CD4-positive, alpha-beta T cell treated with Interleukin-10 for 1 hour (primary cell): ENCODE measurements around the gene PDE5A.
A peak's percentile ranks its signal among the peaks of the same experiment; 100 is the strongest.

Experiments used
- DNase-seq: peaks from one replicate; pipeline ENCODE4 v3.0.0-alpha.2; 2020

Gene PDE5A

GRCh38 chr4:119579823-119580222 lies 48.8 kb downstream of the PDE5A start:
- DNase-seq = no peak

GRCh38 chr4:119570401-119570800 lies 58.2 kb downstream of the PDE5A start:
- DNase-seq = no peak

DNA sequence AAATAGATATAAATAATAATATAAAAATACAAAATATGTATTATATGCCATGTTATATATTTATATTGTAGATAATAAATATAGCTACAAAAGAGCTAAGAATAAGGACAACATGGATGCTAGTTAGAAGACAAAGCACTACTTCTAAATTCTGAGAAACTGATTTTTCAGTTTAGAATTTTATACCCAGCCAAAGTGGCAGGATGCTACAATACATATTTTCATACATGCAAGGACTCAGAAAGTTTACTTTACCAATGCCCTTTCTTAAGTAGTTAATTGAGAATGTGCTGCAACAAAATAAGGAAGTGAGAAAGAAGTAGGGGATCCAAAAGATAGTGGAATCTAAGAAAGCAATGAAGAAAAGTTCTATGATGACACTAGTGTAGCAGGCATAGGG lies 64.5 kb downstream of the PDE5A start:
- DNase-seq = no peak

- peak; percentile 7 for DNase-seq
These were observed 69.5 kb downstream of the PDE5A start for GRCh38 chr4:119559044-119559647.

DNA sequence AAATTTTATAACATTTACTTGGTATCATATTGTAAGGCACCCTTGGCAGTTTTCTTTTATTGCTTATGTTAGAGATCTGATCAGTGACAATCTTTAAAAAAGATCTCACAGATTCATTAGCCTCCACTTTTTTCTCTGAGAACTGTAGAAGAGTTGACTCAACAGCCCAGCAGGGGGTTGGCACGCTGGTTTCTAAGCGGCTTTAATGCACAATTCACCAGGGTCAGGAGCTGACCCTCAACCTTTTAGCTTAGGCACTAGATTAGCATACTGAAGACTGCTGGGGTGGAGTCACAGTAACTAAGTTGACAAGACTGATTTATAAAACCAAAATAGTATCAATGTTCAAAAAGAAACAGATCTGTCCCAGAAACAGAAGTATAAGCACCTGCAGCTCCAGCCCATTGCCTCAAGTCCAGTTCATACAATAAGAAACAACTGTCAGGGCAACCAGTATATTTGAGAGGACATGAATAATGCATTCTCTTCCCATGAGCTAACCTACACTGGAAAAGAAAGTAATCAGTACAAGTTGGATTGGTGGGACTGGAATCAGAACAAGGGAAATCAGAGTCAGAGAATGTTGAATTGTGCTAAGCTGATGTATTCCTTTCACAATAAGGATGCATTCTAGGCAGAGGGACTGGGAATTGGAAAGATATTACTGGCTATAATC lies 77.6 kb downstream of the PDE5A start:
- no peak for DNase-seq

GRCh38 chr4:119549639-119550038 lies 79.0 kb downstream of the PDE5A start:
- no peak for DNase-seq

DNA sequence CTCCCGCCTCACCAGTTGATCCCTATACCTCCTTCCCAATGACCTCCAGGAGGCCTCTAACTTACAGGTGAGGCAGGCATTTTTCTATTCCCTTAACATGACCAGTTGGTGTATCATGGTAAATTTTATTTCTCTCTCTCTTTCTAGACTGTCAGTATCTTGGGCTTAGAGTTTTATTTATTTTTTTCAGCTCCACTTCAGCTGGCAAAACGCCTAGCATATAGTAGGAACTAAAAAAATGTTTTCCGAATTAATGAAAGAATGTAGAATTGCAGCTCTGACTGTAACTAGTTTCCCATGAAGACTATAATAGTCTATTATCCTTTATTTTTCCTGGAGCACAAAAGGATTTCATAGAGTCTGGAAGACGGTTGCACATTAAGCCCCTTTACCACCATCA lies 84.8 kb downstream of the PDE5A start:
- DNase-seq = no peak

GRCh38 chr4:119543187-119543586 lies 85.4 kb downstream of the PDE5A start:
- no peak for DNase-seq

DNA sequence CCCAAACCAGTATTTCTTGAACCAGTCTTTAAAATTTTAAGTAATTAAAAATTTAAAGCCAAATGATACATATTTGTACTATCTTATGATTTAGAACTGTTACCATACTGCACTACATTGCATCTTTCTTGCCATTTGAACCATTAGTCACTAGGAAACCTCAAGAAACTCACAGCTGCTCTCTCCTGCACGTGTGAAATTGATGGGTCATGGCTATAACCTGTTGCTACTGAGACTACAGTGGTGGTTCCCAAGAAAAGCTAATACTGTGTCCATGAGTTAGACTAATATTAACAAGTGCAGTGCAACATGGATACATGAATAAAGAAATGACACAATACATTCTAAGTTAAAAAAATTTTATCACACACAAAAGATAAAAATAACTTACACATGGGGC lies 88.4 kb downstream of the PDE5A start:
- no peak for DNase-seq

DNA sequence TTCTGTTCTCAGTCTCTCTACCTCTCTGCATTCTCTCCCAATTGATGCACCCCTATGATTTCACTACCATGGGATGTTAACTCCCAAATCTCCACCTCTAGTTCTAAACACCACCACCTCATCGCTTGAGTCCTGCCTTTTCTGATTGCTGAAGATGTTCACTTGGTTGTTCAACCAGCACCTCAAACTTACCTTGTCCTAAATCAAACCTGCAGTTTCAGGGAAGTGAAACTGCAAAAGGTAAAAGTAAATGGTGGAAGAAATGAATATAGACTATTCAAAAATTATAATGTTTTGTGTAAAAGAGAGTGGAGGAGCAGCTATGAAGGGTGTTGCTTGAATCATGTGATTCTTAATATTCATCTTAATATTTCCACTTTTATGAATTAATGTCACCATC lies 91.0 kb downstream of the PDE5A start:
- no peak for DNase-seq

DNA sequence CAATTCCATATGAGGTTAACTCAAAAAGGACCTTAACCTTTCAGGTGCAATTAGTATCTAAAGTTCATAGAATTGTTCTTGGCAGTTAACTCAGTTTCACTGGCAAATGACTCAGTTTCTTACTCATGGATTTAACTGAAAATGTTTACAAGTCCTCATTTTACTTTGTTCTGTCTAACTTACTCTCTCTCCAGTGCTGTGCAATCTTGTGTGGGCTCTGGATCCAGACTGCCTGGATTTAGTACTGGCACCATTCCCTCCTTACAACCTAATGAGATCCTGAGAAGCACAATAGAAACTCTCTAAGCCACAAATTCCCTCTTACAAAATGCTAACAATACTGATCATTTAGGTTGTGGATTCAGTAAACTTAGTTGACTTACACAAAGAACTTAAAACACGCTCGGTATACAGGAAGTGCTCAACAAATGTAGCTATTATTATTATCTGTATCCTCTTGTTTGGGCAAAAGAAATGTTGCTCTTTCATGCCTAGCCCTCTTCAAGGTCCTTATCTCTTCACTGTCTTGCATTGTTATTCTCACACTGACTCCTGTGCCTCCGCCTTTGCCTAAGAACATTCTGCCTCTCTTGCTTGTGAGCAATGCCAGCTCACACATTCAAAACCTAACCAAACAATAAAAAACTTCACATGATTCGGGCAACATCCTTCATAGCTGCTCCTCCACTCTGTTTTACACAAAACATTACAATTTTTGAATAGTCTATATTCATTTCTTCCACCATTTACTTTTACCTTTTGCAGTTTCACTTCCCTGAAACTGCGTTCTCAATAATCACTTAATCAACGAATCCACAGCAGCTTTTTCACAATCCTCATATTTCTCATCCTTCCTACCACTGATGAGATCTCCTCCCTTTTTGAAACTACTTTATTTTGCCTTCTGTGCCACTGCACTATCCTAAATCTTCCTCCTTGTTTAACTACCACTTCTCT lies 91.8 kb downstream of the PDE5A start:
- DNase-seq = no peak

- DNase-seq = no peak
These were observed 96.3 kb downstream of the PDE5A start for GRCh38 chr4:119532319-119532718.

GRCh38 chr4:119529788-119530187 lies 98.8 kb downstream of the PDE5A start:
- DNase-seq = no peak

- no peak for DNase-seq
These were observed 101.6 kb downstream of the PDE5A start for GRCh38 chr4:119526786-119527550.

- no peak for DNase-seq
These were observed 102.6 kb downstream of the PDE5A start for GRCh38 chr4:119525771-119526712.

- no peak for DNase-seq
These were observed 103.4 kb downstream of the PDE5A start for GRCh38 chr4:119525005-119525749.

GRCh38 chr4:119523399-119523798 lies 105.2 kb downstream of the PDE5A start:
- no peak for DNase-seq

DNA sequence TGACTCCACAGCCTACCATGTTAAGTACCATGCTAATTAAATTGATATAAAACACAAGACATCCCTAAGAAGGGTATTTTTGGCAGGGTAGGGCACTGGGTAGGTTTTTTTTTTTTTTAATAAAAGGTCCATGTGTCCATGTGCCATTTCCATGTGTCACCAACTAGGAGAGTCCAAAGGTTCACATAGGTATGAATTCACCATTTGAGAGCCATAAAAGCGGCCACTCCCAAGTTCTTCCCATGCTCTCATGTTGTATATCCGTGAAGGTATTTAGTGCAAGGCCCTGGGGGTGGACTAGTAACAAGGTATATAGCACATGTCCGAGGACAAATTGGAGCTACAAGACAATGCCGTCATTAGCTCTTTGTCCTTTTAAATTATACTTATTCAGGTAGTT lies 107.3 kb downstream of the PDE5A start:
- DNase-seq = no peak

GRCh38 chr4:119518915-119519410 lies 109.6 kb downstream of the PDE5A start:
- no peak for DNase-seq

DNA sequence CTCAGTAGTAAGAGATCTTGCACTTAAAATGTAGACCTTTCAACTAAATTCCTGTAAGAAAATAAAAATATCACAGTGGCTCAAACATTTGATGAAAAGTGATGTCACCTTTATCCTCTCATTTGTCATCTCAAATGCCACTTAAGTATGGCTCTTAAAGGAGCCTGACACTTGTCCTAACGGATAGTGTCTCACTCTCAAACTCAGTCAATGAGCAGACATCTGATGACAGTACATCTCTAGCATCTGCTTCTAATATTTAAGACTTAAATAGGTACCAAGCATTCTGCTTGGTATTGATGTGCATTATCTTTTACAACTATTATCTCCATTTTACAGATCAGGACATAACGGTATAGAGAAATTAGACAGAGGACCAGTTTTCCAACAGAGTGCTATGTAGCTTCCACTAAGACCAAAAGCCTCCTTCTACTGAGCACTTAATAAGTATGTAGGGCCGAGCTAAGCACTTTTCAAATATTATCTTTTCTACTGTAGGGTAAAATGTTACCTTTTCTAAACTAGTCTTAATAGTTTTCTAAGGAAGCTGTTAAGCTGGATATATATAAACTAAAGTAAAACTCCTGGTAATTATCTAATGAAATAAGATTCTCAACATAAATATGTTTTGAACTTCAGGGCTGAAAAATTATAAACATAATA lies 110.2 kb downstream of the PDE5A start:
- no peak for DNase-seq
